Adipocyte (in vitro differentiated cells): ENCODE data around the gene ARHGEF12.

Experiments
- DNase-seq: peaks from one replicate; pipeline ENCODE4 v3.0.0-alpha.2; 2015; ENCODE audit warnings: low read depth
- H3K27me3 ChIP-seq: replicated peaks from 2 replicates; pipeline ENCODE4 v1.7.0; 2013; ENCODE audit warnings: mild to moderate bottlenecking, low read length, moderate library complexity; ENCODE audit not compliant: control insufficient read depth, insufficient read depth
- H3K36me3 ChIP-seq: 2 replicates; pipeline ENCODE4 v1.7.0; 2013; ENCODE audit warnings: low read length, mild to moderate bottlenecking, moderate library complexity; ENCODE audit not compliant: control insufficient read depth, insufficient read depth, severe bottlenecking
- H3K4me1 ChIP-seq: 2 replicates; pipeline ENCODE4 v1.7.0; 2013; ENCODE audit warnings: mild to moderate bottlenecking, low read length, moderate library complexity; ENCODE audit not compliant: control insufficient read depth, insufficient read depth
- H3K4me3 ChIP-seq: 2 replicates; pipeline ENCODE4 v1.7.0; 2013; ENCODE audit warnings: mild to moderate bottlenecking, low read length, moderate library complexity
- H3K9ac ChIP-seq: 2 replicates; pipeline ENCODE4 v1.7.0; 2013; ENCODE audit warnings: mild to moderate bottlenecking, low read length, moderate library complexity
- H3K9me3 ChIP-seq: 2 replicates; pipeline ENCODE4 v1.7.0; 2013; ENCODE audit warnings: mild to moderate bottlenecking, low read length, moderate library complexity; ENCODE audit not compliant: control insufficient read depth

Gene ARHGEF12

DNA sequence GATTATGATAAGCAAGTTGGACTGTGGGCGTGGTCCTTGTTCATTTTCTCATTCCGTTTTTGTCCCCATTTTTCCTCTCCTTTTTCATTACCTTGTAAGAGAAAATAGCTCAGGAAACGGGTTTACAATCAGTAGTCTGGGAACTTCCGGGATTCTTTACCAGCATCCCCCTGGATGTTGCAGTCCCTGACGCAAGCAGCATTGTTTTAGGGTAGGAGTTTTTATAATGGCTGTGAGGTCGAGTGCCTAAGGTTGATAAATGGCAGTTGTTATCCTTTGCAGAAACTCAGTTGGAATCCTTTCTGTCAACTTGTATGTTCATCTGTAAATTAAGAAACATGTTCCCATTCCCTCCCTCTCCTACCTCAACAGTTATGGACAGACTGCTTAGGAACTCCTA, 68.3 kb downstream of the ARHGEF12 start:
- Histone ChIP-seq H3K4me3 (no peak overlapping the region), H3K4me1 (peaks cover 18% of the 10 kb centered on the region), H3K27me3 (no peaks in the 10 kb centered on the region), H3K9me3 (no peaks in the 10 kb centered on the region), H3K9ac (no peak overlapping the region), H3K36me3 (no peaks in the 10 kb centered on the region)
- DNase-seq = no peak

DNA sequence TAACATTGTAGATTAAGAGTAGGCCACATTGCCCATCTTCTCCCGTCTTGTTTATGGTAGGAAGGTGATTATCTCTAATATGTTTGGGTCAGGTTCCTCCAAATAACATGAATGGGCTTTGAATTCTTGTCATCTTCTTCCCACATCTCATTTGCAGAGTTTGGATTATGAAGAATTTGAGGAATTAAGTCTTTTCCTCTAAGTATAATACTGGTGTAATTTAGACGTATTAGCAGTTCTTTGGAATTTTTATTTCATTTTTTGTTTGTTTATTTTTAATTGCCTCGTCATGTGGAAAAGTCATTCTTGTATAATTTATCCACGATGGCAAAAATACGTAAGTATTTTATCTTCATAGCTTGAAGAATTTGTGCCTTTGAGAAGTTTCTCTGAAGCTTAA, 73.4 kb downstream of the ARHGEF12 start:
- Histone ChIP-seq H3K27me3 (no peaks in the 10 kb centered on the region), H3K36me3 (peaks cover 2% of the 10 kb centered on the region), H3K9ac (no peak overlapping the region), H3K4me3 (no peak overlapping the region), H3K9me3 (no peaks in the 10 kb centered on the region), H3K4me1 (peaks cover 14% of the 10 kb centered on the region)
- DNase-seq = no peak

DNA sequence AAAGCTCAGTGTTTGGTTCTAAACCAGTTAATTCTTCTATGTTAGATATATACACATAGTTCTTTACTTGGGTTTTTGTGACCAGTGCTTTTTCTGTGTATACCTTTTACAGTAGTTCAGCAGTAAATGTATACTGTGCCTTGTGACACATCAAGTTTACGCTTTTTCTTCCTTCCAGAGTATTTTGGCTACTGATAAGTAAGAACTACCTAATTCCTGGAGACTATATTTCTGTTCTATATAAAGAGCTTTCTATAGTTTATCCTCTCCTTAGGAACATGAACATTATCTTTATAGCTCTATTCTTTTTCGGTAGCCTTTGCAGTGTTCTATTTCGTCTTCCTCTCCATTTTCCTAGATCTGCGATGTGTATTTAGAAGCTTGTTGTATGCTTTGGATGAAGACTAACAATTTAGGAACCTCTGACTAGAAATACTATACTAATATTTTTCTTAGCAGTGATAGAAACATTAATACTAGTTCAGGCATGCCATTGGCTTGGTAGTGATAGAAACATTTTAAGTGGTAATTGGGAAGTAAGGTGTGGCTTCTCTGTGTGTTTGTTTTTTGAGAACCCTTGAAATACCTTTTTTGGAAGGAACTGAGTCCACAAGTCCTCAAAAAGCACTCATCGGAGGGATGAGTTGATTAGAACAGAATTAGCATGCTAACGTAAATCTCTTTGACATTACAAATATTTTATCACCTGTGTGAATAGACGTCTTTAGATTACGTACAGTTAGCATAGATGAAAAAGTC, 74.6 kb downstream of the ARHGEF12 start:
- DNase-seq = no peak
- no peak overlapping the region for H3K9ac ChIP-seq
- H3K4me1 ChIP-seq = peaks cover 14% of the 10 kb centered on the region
- peaks cover 2% of the 10 kb centered on the region for H3K36me3 ChIP-seq
- no peak overlapping the region for H3K4me3 ChIP-seq
- no peaks in the 10 kb centered on the region for H3K27me3 ChIP-seq
- H3K9me3 ChIP-seq = no peaks in the 10 kb centered on the region

DNA sequence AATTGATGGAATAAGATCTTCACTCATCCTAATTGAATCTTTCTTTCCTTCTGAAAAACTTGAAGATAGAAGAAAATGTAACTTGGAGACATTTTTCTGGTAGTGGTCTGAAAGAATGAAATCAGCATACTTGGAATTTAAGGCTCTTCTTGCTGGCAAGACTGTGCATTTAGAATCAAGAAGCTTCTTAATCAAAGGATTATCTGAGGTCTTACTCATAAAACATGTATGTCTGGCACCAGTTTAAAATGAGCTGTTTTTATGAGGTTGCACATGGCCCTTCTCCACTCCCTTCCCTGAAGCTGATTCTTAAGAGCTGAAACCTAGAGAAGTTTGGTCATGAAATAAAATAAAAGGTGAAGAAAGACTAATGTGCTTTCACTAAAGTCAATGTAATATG, 77.3 kb downstream of the ARHGEF12 start:
- peaks cover 8% of the 10 kb centered on the region for H3K36me3 ChIP-seq
- peaks cover 14% of the 10 kb centered on the region for H3K4me1 ChIP-seq
- DNase-seq = peak; percentile 75
- no peaks in the 10 kb centered on the region for H3K27me3 ChIP-seq
- H3K9me3 ChIP-seq = no peaks in the 10 kb centered on the region
- no peak overlapping the region for H3K9ac ChIP-seq
- H3K4me3 ChIP-seq = no peak overlapping the region

GRCh38 chr11:120420572-120420971, 84.4 kb downstream of the ARHGEF12 start:
- Histone ChIP-seq H3K9ac (no peak overlapping the region), H3K27me3 (no peaks in the 10 kb centered on the region), H3K4me3 (no peak overlapping the region), H3K36me3 (peaks cover 36% of the 10 kb centered on the region), H3K4me1 (no peaks in the 10 kb centered on the region), H3K9me3 (no peaks in the 10 kb centered on the region)
- no peak for DNase-seq

DNA sequence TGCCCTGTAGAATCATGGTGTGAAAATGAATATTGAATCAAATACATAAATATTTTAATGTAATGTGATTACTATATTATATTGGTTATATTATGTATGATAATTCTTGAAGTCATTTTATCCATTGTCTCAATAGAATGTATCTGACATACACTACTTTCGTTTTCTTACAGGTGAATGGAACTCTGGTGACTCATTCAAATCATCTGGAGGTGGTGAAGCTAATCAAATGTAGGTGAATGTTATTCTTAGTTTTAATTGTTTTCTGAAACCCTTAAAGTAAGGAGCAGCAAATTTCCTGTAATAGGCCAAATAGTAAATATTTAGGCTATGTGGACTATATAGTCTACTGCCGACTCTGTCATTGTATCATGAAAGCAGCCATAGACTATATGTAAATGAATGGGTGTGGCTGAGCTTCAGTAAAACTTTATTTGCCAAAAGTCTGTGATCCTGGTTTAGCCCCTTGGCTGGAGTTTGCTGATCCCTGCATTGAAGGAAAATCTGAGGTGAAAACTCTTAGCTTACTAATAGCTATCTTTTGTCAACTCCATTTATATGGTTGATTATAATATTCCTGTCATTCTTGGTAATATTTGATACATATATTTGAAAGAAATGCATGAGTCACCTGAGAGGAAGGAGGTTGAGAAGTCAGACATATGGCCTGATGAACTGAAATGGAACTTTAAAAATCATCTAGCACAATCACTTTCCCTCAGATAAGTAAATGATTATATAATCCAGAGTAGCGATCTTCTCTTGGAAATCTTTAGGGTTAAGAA, 88.2 kb downstream of the ARHGEF12 start:
- DNase-seq = no peak
- Histone ChIP-seq H3K4me3 (no peak overlapping the region), H3K9ac (no peak overlapping the region), H3K36me3 (peaks cover 45% of the 10 kb centered on the region), H3K4me1 (no peaks in the 10 kb centered on the region), H3K27me3 (no peaks in the 10 kb centered on the region), H3K9me3 (no peaks in the 10 kb centered on the region)

- H3K9ac ChIP-seq = no peak overlapping the region
- H3K4me1 ChIP-seq = no peaks in the 10 kb centered on the region
- DNase-seq = no peak
- no peaks in the 10 kb centered on the region for H3K9me3 ChIP-seq
- H3K27me3 ChIP-seq = no peaks in the 10 kb centered on the region
- H3K4me3 ChIP-seq = no peak overlapping the region
- peaks cover 51% of the 10 kb centered on the region for H3K36me3 ChIP-seq
Measured at GRCh38 chr11:120424970-120425332, 88.7 kb downstream of the ARHGEF12 start.

DNA sequence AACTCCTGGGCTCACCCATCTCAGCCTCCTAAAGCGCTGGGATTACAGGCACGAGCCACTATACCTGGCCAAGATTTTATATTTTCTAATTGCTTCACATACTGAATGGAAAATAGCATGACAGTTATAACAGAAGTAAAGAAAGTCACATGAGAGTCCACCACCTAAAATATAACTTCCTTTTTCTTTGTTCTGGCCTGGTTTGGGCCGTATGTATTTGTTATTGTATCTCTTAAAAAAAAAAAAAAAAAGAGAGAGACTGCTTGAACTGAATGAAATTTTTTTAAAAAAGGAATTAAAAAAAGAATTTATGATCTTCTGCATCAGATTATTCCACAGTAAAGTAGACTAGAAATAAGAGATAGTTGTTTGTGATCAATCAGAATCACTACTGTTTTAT, 89.3 kb downstream of the ARHGEF12 start:
- H3K27me3 ChIP-seq = no peaks in the 10 kb centered on the region
- no peaks in the 10 kb centered on the region for H3K4me1 ChIP-seq
- H3K9ac ChIP-seq = no peak overlapping the region
- H3K36me3 ChIP-seq = peaks cover 55% of the 10 kb centered on the region
- no peak for DNase-seq
- no peak overlapping the region for H3K4me3 ChIP-seq
- H3K9me3 ChIP-seq = no peaks in the 10 kb centered on the region

GRCh38 chr11:120430146-120430545, 93.9 kb downstream of the ARHGEF12 start:
- Histone ChIP-seq H3K27me3 (no peaks in the 10 kb centered on the region), H3K36me3 (peaks cover 33% of the 10 kb centered on the region), H3K4me1 (peaks cover 20% of the 10 kb centered on the region)

GRCh38 chr11:120431633-120432032, 95.4 kb downstream of the ARHGEF12 start:
- Histone ChIP-seq H3K9ac (peak overlapping the region; percentile 66), H3K4me1 (peaks cover 20% of the 10 kb centered on the region), H3K4me3 (peak overlapping the region; percentile 63), H3K9me3 (no peaks in the 10 kb centered on the region), H3K36me3 (peaks cover 30% of the 10 kb centered on the region), H3K27me3 (no peaks in the 10 kb centered on the region)
- DNase-seq = peak; percentile 54

More at GRCh38 chr11:120430146-120430545, 93.9 kb downstream of the ARHGEF12 start:
- H3K9me3 ChIP-seq = no peaks in the 10 kb centered on the region
- no peak overlapping the region for H3K4me3 ChIP-seq
- DNase-seq = peak; percentile 13
- no peak overlapping the region for H3K9ac ChIP-seq

DNA sequence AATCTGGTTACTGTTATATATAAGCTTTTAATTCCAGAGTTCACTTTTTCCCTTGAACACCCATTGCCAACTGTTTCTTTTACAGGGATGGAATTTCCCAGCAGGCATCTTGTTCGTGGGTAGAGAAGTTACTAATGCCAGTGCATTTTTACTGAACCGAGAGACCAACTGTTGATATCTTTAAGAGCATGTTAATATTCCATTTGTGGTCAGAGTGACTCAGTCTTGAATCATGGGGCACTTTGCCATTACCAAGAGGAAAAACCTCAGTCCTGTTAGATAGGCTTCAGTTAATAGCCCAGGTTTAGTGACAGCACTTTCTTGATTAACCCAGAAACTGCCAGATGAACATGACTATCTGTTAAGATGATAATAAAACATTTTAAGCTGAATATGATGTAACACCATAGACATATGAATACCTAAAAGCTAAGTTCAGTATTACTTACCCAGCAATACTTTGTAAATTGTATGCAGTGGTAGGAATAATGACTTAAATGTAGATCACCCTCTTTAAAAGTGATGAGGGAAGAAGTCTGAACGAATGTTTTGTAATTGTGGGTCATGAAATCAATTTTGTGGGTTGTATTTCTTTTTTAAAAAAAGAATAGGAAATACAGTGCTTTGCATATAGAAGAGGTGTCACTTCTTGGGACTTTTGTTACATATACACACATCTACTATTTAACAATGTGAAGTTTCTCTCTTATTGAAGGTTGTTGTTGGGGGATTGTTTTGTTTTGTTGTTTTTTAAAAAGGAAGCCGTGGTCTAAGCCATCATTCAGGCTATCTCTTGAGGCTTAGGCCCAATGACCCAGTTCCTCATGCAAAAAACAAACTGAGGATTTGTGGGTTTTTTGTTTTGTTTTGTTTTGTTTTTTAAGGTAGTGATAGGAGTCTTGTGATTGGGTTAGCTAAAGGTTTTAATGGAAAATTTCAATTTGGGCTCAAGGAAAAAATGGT, 96.1 kb downstream of the ARHGEF12 start:
- no peaks in the 10 kb centered on the region for H3K27me3 ChIP-seq
- peak overlapping the region; percentile 66 for H3K9ac ChIP-seq
- H3K4me3 ChIP-seq = peak overlapping the region; percentile 63
- peak; percentile 96 for DNase-seq
- no peaks in the 10 kb centered on the region for H3K9me3 ChIP-seq
- peaks cover 36% of the 10 kb centered on the region for H3K36me3 ChIP-seq
- peaks cover 20% of the 10 kb centered on the region for H3K4me1 ChIP-seq
